Measurements from ENCODE around the gene PIKFYVE. TPM values are rescaled to one million over a fixed set of nuclear protein-coding genes. Genes with fewer than 3 reads are reported as not detected.
A peak's percentile ranks its signal among the peaks of the same experiment; 100 is the strongest.

The PIKFYVE gene
- total RNA-seq, 4 donors from 2014 or later = 11.5 to 58.8 (median 28.5) TPM

GRCh38 chr2:208251098-208251497, 15.0 kb upstream of the PIKFYVE start:
- Histone ChIP-seq H3K27me3 (no peaks in the 10 kb centered on the region), H3K4me1 (peaks cover 0 to 7% of the 10 kb centered on the region in 2 donors), H3K9me3 (no peaks in the 10 kb centered on the region), H3K27ac (no peak overlapping the region), H3K36me3 (no peaks in the 10 kb centered on the region), H3K4me3 (no peak overlapping the region)
- TF ChIP-seq POLR2A (IDR thresholded peaks at IDR 0.05) (no peak), CTCF (IDR thresholded peaks at IDR 0.05) (no peak)
- intact Hi-C loops (cut with DNase I; ENCODE audit: low total_unique reads) = no loop called here
- no peak for DNase-seq

- no peaks in the 10 kb centered on the region for H3K9me3 ChIP-seq
- no peaks in the 10 kb centered on the region for H3K27me3 ChIP-seq
- H3K27ac ChIP-seq = no peak overlapping the region
- no peaks in the 10 kb centered on the region for H3K36me3 ChIP-seq
- H3K4me3 ChIP-seq = no peak overlapping the region
- no peak for TF ChIP-seq CTCF (IDR thresholded peaks at IDR 0.05)
- no peak for TF ChIP-seq POLR2A (IDR thresholded peaks at IDR 0.05)
- peaks cover 0 to 7% of the 10 kb centered on the region in 2 donors for H3K4me1 ChIP-seq
- intact Hi-C loops (cut with DNase I; ENCODE audit: low total_unique reads) = no loop called here
- DNase-seq = no peak
Observed at GRCh38 chr2:208252716-208253492, 13.2 kb upstream of the PIKFYVE start.

- H3K27me3 ChIP-seq = no peaks in the 10 kb centered on the region
- H3K4me1 ChIP-seq = peaks cover 0 to 7% of the 10 kb centered on the region in 2 donors
- DNase-seq = no peak
- intact Hi-C loops (cut with DNase I; ENCODE audit: low total_unique reads) = no loop called here
- peak overlapping the region; percentile 73 to 76 for H3K4me3 ChIP-seq
- H3K27ac ChIP-seq = peak overlapping the region; percentile 68 to 71
- TF ChIP-seq CTCF (IDR thresholded peaks at IDR 0.05) (no peak), POLR2A (IDR thresholded peaks at IDR 0.05) (no peak)
- H3K9me3 ChIP-seq = no peaks in the 10 kb centered on the region
- H3K36me3 ChIP-seq = no peaks in the 10 kb centered on the region
Observed at GRCh38 chr2:208253600-208254117, 12.4 kb upstream of the PIKFYVE start.

GRCh38 chr2:208254118-208254870, 11.8 kb upstream of the PIKFYVE start:
- DNase-seq = peak; percentile 76 to 80
- TF ChIP-seq CTCF (IDR thresholded peaks at IDR 0.05) (peak; percentile 53 to 92 (median 78)), POLR2A (IDR thresholded peaks at IDR 0.05) (no peak)
- no peaks in the 10 kb centered on the region for H3K27me3 ChIP-seq
- intact Hi-C loops (cut with DNase I; ENCODE audit: low total_unique reads) = no loop called here
- no peaks in the 10 kb centered on the region for H3K9me3 ChIP-seq
- H3K4me1 ChIP-seq = peaks cover 0 to 7% of the 10 kb centered on the region in 2 donors
- H3K4me3 ChIP-seq = peak overlapping the region; percentile 73 to 76
- H3K27ac ChIP-seq = peak overlapping the region; percentile 68 to 71
- H3K36me3 ChIP-seq = no peaks in the 10 kb centered on the region
